HAP-1 (cell line): ENCODE data around the gene LCA5L.
"Not testable (repeated sequence)": the region's sequence is repeated elsewhere in the genome, so short reads cannot be mapped to it uniquely, and the experiment has no call there.

ENCODE experiments used
- DNase-seq, 2 experiments: peaks; one replicate each; pipeline ENCODE4 v3.0.0-alpha.2; 2016 to 2020; ENCODE audit warnings: low spot score in 2 of 2
- H3K27me3 ChIP-seq: fragments of 250-450 bp; sonication (Bioruptor Pico); 2 replicates; pipeline ENCODE4 v1.5.1; 2020; ENCODE audit warnings: low read depth, mild to moderate bottlenecking, moderate library complexity
- H3K36me3 ChIP-seq: fragments of 250-450 bp; sonication (Bioruptor Pico); replicated peaks from 2 replicates; pipeline ENCODE4 v1.5.1; 2020; ENCODE audit warnings: mild to moderate bottlenecking
- H3K4me1 ChIP-seq: fragments of 250-450 bp; sonication (Bioruptor Pico); 2 replicates; pipeline ENCODE4 v1.5.1; 2020; ENCODE audit warnings: mild to moderate bottlenecking
- H3K4me3 ChIP-seq: fragments of 250-450 bp; sonication (Bioruptor Pico); 2 replicates; pipeline ENCODE4 v1.5.1; 2020; ENCODE audit warnings: mild to moderate bottlenecking, moderate library complexity
- H3K9me3 ChIP-seq: fragments of 250-450 bp; sonication (Bioruptor Pico); 2 replicates; pipeline ENCODE4 v1.5.1; 2020; ENCODE audit warnings: mild to moderate bottlenecking, moderate library complexity
- in situ Hi-C: fragments of 300-500 bp; cut with MboI; formaldehyde crosslinking; loops from 3 replicates; pipeline ENCODE4 v1.14.3; 2020; ENCODE audit warnings: low sequenced_read_pairs, inconsistent platforms, mixed read lengths

LCA5L gene

DNA sequence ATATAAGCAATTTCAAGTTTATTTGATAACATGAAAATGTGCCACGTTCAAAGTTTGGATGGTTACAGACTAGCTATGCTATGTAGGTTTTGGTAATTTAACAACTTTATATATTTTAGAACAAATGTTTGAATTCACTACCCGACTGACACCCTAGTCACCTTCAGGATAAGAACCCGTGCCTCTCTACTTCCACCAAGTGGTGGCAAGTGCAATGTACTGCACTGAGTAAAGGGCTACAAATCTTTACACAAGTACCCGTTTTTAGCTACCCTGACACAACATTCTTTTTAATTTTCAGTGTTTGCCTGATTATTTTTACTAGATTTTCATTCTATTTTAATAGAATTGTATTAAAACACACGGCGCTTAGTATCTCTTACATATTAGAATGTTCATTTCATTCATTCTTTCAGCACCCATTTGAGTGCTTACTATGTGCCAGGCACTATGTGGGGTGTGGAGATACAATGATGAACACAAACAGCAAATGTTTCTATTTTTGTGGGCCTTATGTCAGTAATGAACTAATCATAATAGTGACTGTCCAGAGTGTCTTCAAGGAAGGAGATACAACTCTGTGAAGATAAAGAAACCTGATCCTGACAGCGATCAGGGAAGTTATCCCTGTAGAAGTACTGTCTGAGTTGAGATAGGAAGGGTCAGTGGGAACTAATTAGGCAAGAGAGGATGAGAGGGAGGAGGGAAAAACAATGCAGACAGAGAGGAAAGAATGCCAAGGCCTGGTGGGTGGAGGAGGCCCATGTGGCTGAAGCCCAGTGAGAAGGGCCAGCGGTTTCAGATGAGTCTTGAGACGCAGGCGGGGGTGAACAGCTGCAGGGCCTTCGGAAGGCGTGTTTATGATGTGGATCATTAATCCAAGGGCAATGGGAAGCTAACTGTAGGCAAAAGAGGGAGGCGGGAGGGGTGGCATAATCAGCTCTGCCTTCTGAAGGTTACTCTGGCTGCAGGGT is 3.8 kb downstream of the LCA5L start:
- peak; percentile 50 to 62 for DNase-seq
- H3K36me3 ChIP-seq = no peaks in the 10 kb centered on the region

DNA sequence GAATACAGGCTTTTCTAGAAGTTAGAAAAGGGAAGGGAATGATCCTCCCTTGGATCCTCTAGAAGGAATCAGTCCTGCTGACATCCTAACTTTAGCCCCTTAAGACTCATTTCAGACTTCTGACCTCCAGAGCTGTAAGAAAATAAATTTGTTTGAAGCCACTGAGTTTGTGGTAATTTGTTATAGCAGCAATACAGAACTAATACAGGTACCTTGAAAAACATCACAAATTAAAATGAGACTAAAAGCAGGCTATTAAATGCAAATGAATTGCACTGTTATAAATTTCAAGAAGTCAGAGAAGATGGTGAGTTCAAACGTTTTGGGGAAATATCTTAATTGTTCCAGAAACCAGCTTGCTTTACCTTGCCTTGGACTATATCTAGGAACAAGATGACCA is 6.3 kb downstream of the LCA5L start:
- Histone ChIP-seq H3K27me3 (no peaks in the 10 kb centered on the region), H3K36me3 (no peaks in the 10 kb centered on the region), H3K4me3 (no peak overlapping the region), H3K9me3 (no peaks in the 10 kb centered on the region), H3K4me1 (no peaks in the 10 kb centered on the region)
- in situ Hi-C loops = no loop called here
- no peak for DNase-seq

More for the DNA sequence above, 3.8 kb downstream of the LCA5L start:
- H3K4me1 ChIP-seq = peaks cover 7% of the 10 kb centered on the region
- no peaks in the 10 kb centered on the region for H3K27me3 ChIP-seq
- in situ Hi-C loops = loop anchor here (10.0 kb wide), 1 partner anchor 257 kb away; the partner anchor contains the start of gene PSMG1
- H3K9me3 ChIP-seq = no peaks in the 10 kb centered on the region
- no peak overlapping the region for H3K4me3 ChIP-seq

DNA sequence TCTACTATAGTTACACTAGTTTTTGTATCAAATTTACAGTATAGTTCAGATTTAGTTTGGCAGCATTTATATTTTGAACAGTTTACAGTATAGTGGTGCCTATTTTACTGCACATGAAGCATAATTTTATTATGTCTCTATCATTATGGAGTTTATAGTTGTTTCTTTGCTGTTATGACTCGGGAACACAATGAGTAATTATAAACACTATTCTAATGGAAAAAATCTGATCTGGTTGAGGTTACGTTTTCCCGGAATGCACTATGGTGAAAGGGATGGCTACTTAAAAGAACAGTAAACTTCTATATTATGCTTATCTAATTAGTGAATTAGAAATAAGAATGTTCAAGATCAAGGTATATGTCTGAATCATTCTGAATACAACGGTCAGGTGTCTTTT is 10.6 kb downstream of the LCA5L start:
- H3K36me3 ChIP-seq = no peaks in the 10 kb centered on the region
- H3K27me3 ChIP-seq = no peaks in the 10 kb centered on the region
- peaks cover 8% of the 10 kb centered on the region for H3K4me1 ChIP-seq
- H3K4me3 ChIP-seq = no peak overlapping the region
- H3K9me3 ChIP-seq = no peaks in the 10 kb centered on the region
- in situ Hi-C loops = no loop called here
- no peak for DNase-seq

DNA sequence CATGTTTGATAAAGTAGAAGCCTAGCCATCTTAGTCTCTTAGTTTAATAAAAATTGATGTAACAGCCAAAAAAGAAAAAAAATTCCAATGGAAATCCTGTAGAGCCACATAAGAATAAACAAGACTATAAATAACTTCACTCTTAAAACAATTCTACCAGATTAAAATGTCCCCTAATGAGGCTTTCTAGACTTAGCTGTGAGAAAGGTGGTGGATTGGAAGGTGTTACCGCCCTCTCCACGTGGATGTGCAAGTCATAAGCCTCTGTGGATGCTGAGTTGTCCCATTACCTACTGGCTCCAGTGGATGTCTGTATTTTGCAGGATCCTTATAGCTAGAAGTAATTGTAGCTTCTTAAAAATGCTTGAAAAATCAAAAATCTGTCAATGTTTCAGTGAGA is 14.6 kb downstream of the LCA5L start:
- H3K27me3 ChIP-seq = no peaks in the 10 kb centered on the region
- H3K4me1 ChIP-seq = peaks cover 9% of the 10 kb centered on the region
- no peak overlapping the region for H3K4me3 ChIP-seq
- H3K36me3 ChIP-seq = no peaks in the 10 kb centered on the region
- in situ Hi-C loops = no loop called here
- H3K9me3 ChIP-seq = no peaks in the 10 kb centered on the region
- DNase-seq = no peak

DNA sequence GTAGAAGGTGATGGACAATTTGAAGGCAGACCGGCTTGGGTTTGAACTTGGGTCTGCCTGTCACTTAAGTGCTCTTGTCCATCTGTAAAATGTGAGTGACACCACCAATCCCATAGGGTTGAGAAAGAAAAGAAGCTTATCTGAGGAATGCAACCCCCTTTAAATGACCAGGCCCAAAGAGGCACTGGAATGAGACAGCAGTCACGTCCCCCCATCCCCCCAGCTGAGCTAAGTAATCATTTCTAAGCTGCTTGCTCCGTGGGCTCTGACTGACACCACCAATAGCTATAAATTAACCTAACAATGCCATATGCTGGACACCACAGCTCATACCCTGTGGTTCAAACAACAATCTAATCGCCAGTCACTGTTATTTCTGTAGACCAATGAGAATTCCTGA is 15.1 kb downstream of the LCA5L start:
- in situ Hi-C loops = no loop called here
- Histone ChIP-seq H3K4me1 (peaks cover 9% of the 10 kb centered on the region), H3K27me3 (no peaks in the 10 kb centered on the region), H3K9me3 (no peaks in the 10 kb centered on the region), H3K36me3 (no peaks in the 10 kb centered on the region), H3K4me3 (no peak overlapping the region)
- peak; percentile 53 to 63 for DNase-seq

DNA sequence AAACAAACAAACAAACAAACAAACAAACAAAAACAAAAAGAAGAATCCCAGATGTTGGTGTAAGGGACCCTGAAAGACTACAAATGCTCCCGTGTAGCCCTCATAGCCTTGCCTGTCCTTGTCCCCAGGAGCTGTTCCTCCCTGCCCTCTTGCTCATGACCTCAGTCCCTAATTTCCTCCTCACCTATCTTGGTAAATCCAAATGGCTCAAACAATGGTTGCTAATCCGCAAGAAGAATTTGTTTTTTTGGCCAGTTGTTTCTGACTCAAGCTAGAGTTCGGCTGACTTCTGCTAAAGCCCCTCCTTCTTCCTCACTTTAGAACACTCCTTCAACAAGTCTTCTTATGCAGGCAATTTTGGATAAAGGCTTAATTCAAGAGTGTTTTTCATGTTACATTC is 15.6 kb downstream of the LCA5L start:
- Histone ChIP-seq H3K27me3 (no peaks in the 10 kb centered on the region), H3K4me1 (peaks cover 9% of the 10 kb centered on the region), H3K9me3 (no peaks in the 10 kb centered on the region), H3K36me3 (no peaks in the 10 kb centered on the region), H3K4me3 (no peak overlapping the region)
- in situ Hi-C loops = no loop called here
- DNase-seq = no peak

DNA sequence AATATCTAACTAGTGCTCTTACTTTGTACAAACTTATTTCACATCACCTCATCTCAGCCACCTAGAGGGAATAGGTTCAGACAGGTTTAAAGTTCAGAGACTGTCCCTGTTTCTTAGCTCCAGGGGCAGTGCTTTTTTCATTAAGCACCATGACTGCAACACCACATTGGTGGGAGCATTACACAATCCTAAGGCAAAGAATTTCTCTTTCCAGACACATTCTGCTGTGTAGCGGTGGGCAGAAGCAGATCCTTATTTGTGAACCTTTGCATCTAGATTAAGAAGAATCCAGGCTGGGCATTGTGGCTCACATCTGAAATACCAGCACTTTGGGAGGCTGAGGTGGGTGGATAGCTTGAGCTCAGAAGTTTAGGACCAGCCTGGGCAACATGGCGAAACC is 16.1 kb downstream of the LCA5L start:
- Histone ChIP-seq H3K27me3 (no peaks in the 10 kb centered on the region), H3K4me1 (peaks cover 9% of the 10 kb centered on the region), H3K36me3 (no peaks in the 10 kb centered on the region), H3K9me3 (no peaks in the 10 kb centered on the region), H3K4me3 (no peak overlapping the region)
- DNase-seq = no peak
- in situ Hi-C loops = no loop called here

DNA sequence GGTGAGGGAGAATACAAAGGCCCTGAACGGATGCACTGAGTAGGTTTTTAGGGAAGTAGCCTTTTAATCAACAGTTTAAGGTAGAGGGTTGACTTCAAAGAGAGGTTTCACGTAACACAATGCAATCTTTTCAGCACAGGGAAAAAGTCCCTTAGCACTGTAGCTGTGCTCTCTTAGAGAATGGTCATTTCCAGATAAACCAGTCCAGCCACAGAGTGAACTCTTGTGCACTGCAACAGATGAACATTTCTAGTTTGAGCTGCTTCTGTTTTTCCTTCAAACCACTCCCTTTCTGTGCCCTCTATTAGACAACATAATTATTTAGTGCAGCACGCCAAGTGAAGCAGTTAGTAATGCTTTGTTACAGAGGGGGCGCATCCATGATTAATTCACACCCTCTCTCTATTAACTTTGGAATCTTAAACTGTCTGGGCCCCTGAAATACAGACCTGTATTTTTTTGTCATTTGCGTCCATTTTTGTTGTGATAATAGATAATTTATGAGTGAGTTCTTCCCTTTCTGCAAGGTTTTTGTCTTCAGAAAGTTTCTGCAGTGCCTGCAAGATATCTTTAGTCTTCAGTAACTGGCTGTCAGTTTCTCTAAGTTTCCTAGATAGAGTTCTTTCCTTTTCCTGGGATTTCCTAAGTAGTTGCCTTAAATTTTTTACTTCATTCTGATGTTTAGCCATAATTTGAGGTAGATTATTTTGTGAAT is 22.9 kb downstream of the LCA5L start:
- in situ Hi-C loops = no loop called here
- no peaks in the 10 kb centered on the region for H3K4me1 ChIP-seq
- no peaks in the 10 kb centered on the region for H3K9me3 ChIP-seq
- DNase-seq = no peak
- no peaks in the 10 kb centered on the region for H3K36me3 ChIP-seq
- no peaks in the 10 kb centered on the region for H3K27me3 ChIP-seq
- H3K4me3 ChIP-seq = no peak overlapping the region

DNA sequence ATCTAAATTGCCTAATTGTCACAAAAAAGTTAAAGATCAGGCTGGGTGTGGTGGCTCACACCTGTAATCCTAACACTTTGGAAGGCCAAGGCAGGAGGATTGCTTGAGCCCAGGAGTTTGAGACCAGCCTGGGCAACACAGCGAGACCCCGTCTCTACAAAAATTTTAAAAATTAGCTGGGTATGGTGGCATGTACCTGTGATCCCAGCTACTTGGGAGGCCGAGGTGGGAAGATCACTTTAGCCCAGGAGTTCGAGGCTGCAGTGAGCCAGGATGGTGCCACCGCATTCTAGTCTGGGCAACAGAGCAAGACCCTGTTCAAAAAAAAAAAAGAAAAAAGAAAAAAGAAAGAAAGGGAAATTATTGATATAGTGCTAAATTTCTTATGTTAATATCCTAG is 26.4 kb downstream of the LCA5L start:
- H3K9me3 ChIP-seq, in situ Hi-C loops, H3K36me3 ChIP-seq, H3K27me3 ChIP-seq, H3K4me3 ChIP-seq, DNase-seq, H3K4me1 ChIP-seq: not testable (repeated sequence)

DNA sequence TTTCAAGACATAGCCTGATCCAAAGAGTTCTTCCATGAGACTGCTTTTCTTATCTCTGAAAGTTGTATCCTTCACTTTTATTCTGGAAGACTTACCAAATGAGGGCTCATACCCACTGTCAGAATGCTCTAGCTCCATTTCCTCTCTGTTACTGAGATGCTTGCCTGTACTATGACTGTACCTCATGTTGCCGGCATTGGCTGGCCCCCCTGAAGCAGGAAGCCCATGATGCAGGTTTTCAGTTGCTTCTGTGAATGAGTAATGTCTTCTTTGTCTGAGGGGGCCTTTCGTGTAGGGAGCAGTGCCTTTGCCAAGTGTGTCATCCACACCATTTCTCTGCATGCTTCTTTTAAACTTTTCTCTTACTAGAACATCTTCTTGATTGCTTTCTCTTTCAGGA is 39.5 kb downstream of the LCA5L start:
- in situ Hi-C loops = no loop called here
- H3K36me3 ChIP-seq = 0 out of 2 replicates have a peak, but pooled peaks cover 3% of the 10 kb centered on the region

DNA sequence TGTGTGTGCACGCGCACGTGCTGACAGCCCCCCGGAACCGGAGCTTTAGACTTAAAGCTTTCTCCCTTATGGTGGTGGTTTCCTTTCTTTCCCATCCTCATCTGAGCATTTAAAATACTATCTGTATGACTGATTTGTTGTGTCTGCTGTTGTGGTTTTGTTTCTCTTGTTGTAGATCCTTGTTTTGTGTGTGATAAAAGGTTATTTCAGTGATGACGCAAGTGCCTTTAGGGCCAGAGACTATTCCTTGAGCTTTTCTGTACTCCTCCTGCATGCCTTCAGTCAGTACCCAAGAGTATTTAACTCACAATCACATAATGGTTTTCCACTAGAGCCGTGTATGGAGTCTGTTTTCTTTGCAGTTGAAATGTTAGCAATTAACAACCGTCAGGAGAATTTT is 45.4 kb downstream of the LCA5L start:
- Histone ChIP-seq H3K9me3 (no peaks in the 10 kb centered on the region), H3K27me3 (no peaks in the 10 kb centered on the region), H3K4me3 (no peak overlapping the region), H3K4me1 (no peaks in the 10 kb centered on the region), H3K36me3 (peaks cover 20% of the 10 kb centered on the region)
- DNase-seq = no peak
- in situ Hi-C loops = no loop called here

More for the DNA sequence above, 39.5 kb downstream of the LCA5L start:
- Histone ChIP-seq H3K4me3 (no peak overlapping the region), H3K4me1 (no peaks in the 10 kb centered on the region), H3K9me3 (no peaks in the 10 kb centered on the region), H3K27me3 (no peaks in the 10 kb centered on the region)
- no peak for DNase-seq

DNA sequence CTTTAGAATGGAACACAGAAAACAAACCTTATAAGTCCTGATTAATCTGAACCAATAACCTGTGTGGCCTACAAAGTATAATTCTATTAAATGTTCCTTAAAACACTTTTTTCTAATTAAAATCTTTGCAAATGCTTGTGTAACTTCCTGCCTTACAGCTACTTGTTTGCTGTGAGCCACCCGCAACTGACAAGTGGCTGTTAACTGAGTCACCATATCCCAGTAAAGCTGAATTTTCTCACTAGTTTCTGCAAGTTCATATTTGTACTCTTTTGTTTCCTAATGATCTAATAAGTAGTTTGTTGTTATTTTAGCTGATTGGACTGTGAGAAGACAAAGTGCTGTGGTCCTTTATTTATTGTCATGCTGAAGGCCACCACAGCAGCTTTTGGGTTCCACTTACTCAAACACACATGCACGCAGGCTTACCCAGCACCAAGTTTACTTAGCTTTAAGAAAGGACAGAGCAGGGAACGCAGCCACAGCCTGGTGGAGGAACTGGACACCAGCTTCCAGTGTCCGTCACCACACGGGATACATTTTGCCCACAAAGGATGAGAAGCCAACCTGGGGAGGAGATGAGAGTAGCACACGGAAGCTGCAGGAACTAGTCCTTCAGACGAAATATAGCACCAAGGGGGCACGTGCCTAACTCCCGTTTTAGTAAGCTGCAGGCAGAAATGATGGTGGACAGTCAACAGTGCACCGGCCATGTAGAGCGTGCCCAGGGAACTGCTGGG is 47.8 kb downstream of the LCA5L start:
- DNase-seq = no peak
- H3K4me1 ChIP-seq = no peaks in the 10 kb centered on the region
- in situ Hi-C loops = loop anchor here (25.0 kb wide), 1 partner anchor 586 kb away; the partner anchor contains the start of gene ETS2
- H3K36me3 ChIP-seq = peaks cover 43% of the 10 kb centered on the region
- no peak overlapping the region for H3K4me3 ChIP-seq
- no peaks in the 10 kb centered on the region for H3K27me3 ChIP-seq
- no peaks in the 10 kb centered on the region for H3K9me3 ChIP-seq

DNA sequence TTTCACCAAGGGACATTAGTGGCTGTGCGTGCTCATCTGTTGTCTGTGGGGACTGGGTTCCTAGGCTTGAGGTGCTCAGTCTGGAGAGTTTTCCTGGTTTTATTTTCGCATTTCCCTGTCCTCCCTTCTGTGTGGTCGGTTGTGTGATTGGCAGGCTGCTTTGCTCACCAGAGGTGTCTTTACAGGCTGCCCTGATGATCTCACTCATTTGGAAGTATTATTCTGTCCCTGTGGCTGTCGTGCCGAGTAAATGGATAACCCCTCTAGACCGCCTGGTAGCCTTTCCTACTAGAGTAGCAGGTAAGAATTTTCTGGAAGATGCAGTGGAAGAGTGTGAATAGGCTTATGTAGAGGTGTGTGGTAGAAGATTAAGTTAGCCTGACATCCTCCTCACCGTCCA is 52.6 kb downstream of the LCA5L start:
- DNase-seq = no peak
- H3K27me3 ChIP-seq = no peaks in the 10 kb centered on the region
- H3K4me3 ChIP-seq = no peak overlapping the region
- in situ Hi-C loops = loop anchor here (25.0 kb wide), 1 partner anchor 581 kb away; the partner anchor contains the start of gene ETS2
- H3K4me1 ChIP-seq = peaks cover 5% of the 10 kb centered on the region
- H3K36me3 ChIP-seq = peaks cover 60% of the 10 kb centered on the region
- no peaks in the 10 kb centered on the region for H3K9me3 ChIP-seq
